CD4-positive, alpha-beta memory T cell (primary cell): ENCODE data around the gene RAP1GAP. TPM values are rescaled to one million over a fixed set of nuclear protein-coding genes. Genes with fewer than 3 reads are reported as not detected.

Experiments used
- CTCF ChIA-PET: fragments of 350-600 bp; sonication (Branson Sonifier 250); formaldehyde crosslinking; loops from one replicate; lab custom pipeline; 2021; ENCODE audit warnings: inconsistent platforms; ENCODE audit not compliant: partially characterized antibody; lab: Charles Lee
- POLR2A ChIA-PET: fragments of 350-600 bp; sonication (Branson Sonifier 250); formaldehyde crosslinking; loops from one replicate; lab custom pipeline; 2021; ENCODE audit not compliant: partially characterized antibody; lab: Charles Lee
- DNase-seq, 5 donors: peaks; one replicate each; pipeline versions ENCODE4 v3.0.0 to v3.0.0-alpha.2; 2020 to 2022; ENCODE audit warnings: mixed read lengths in 1 of 5
- H3K27ac ChIP-seq: one replicate; pipeline ENCODE4 v1.7.0; 2013; ENCODE audit warnings: low read depth, low read length
- H3K27me3 ChIP-seq: 2 replicates; pipeline ENCODE4 v1.7.0; 2013; ENCODE audit warnings: mild to moderate bottlenecking, low read length, moderate library complexity; ENCODE audit not compliant: insufficient read depth
- H3K36me3 ChIP-seq: 2 replicates; pipeline ENCODE4 v1.7.0; 2013; ENCODE audit warnings: mild to moderate bottlenecking, low read length, moderate library complexity; ENCODE audit not compliant: insufficient read depth
- H3K4me1 ChIP-seq: 2 replicates; pipeline ENCODE4 v1.7.0; 2013; ENCODE audit warnings: mild to moderate bottlenecking, low read length, moderate library complexity; ENCODE audit not compliant: insufficient read depth
- H3K4me3 ChIP-seq, 2 donors: one replicate each; pipeline ENCODE4 v1.7.0; 2013; ENCODE audit warnings: low read length in 2 of 2, mild to moderate bottlenecking in 1 of 2
- H3K9me3 ChIP-seq, 2 donors: one replicate each; pipeline ENCODE4 v1.7.0; 2013; ENCODE audit warnings: low read length in 2 of 2, control low read depth in 1 of 2; ENCODE audit not compliant: control insufficient read depth in 1 of 2
- H3K27ac Mint-ChIP-seq, 7 donors: one replicate each; pipeline ENCODE4 v1.8.0; 2020 to 2021; ENCODE audit warnings: mixed read lengths in 7 of 7, mild to moderate bottlenecking in 6 of 7, inconsistent platforms in 3 of 7, moderate library complexity in 3 of 7
- H3K27me3 Mint-ChIP-seq, 2 donors: one replicate each; pipeline ENCODE4 v1.8.0; 2020 to 2021; ENCODE audit warnings: mixed read lengths in 2 of 2
- H3K36me3 Mint-ChIP-seq, 2 donors: one replicate each; pipeline ENCODE4 v1.8.0; 2020 to 2021; ENCODE audit warnings: mixed read lengths in 2 of 2, inconsistent platforms in 1 of 2, mild to moderate bottlenecking in 1 of 2
- H3K4me1 Mint-ChIP-seq, 4 donors: one replicate each; pipeline ENCODE4 v1.8.0; 2020 to 2021; ENCODE audit warnings: mixed read lengths in 4 of 4, mild to moderate bottlenecking in 1 of 4
- H3K4me3 Mint-ChIP-seq, 8 donors: one replicate each; pipeline ENCODE4 v1.8.0; 2020 to 2021; ENCODE audit warnings: mixed read lengths in 8 of 8, mild to moderate bottlenecking in 7 of 8, moderate library complexity in 6 of 8, inconsistent platforms in 3 of 8
- H3K9me3 Mint-ChIP-seq, 8 donors: one replicate each; pipeline ENCODE4 v1.8.0; 2020 to 2021; ENCODE audit warnings: mixed read lengths in 8 of 8, mild to moderate bottlenecking in 5 of 8, inconsistent platforms in 3 of 8, moderate library complexity in 1 of 8
- intact Hi-C: fragments of 100-400 bp; cut with micrococcal nuclease; formaldehyde crosslinking; loops from one replicate; pipeline ENCODE4 v1.15.1; 2023
- polyA plus RNA-seq, 2 donors: library from polyadenylated mRNA; unstranded; fragments of 300-500 nt; fragmentation: Illumina TruSeq; gene quantifications; one replicate each; pipeline ENCODE4 v1.2.3, GENCODE V29; 2021
- total RNA-seq, 2 experiments: library from RNA; stranded (reverse); gene quantifications; one replicate each; pipeline ENCODE4 v1.2.3, GENCODE V29; 2021

RAP1GAP gene
- total and polyA plus RNA-seq, 4 experiments from 2014 or later: 0.23 to 0.72 TPM; not detected in 2

DNA sequence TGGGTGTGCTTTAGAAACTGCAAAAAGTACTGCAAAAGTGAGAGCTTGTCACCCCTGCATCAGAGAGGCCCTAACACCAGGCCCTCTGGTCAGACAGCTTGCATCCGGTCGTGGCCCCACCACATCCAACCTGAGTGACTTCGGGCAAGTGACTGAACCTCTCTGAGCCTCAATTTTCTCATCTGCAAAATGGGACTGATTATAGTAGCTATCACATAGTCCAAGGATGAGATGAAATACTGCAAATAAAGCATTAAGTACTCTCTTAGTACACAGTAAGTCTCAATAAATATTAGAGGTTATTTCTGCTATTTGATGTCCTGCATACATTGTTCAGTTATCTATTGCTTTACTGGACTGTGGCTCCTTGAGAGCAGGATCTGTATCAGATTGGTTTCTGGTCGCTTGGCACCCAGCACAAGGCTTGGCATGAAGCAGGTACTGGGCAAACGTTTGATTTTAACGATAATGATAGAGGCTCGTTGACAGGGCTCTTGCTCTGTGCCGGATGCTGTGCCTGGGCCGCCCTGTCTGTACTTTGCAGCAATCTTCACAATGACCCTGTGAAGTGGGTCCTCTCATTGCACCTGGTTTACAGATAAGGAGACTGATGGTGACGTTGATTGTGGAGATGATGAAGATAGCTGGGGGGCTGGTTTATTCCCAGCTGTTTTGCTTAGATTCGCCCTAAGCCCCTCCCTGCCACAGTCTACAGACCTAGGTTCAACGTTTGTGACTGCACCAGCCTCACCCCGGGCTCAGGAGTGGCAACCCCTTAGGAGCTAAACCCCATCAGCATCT is 43.6 kb downstream of the RAP1GAP start:
- Mint-ChIP-seq H3K27ac (no peak overlapping the region), H3K4me3 (no peak overlapping the region), H3K36me3 (no peaks in the 10 kb centered on the region), H3K4me1 (peaks cover 5 to 16% (median 10%) of the 10 kb centered on the region in 4 donors), H3K9me3 (no peaks in the 10 kb centered on the region), H3K27me3 (peaks cover 13 to 18% of the 10 kb centered on the region in 2 donors)
- DNase-seq: no peak
- no peak overlapping the region for H3K27ac ChIP-seq
- no peaks in the 10 kb centered on the region for H3K36me3 ChIP-seq
- H3K4me3 ChIP-seq: no peak overlapping the region
- CTCF ChIA-PET: no interaction called here
- no peaks in the 10 kb centered on the region for H3K27me3 ChIP-seq
- no peaks in the 10 kb centered on the region for H3K9me3 ChIP-seq
- POLR2A ChIA-PET: interaction anchor here (0.6 kb wide), 2 partner anchors 175 to 598 kb away, joined by 3 read pairs; no protein-coding TSS in a partner anchor
- H3K4me1 ChIP-seq: no peaks in the 10 kb centered on the region
- intact Hi-C loops: no loop called here

DNA sequence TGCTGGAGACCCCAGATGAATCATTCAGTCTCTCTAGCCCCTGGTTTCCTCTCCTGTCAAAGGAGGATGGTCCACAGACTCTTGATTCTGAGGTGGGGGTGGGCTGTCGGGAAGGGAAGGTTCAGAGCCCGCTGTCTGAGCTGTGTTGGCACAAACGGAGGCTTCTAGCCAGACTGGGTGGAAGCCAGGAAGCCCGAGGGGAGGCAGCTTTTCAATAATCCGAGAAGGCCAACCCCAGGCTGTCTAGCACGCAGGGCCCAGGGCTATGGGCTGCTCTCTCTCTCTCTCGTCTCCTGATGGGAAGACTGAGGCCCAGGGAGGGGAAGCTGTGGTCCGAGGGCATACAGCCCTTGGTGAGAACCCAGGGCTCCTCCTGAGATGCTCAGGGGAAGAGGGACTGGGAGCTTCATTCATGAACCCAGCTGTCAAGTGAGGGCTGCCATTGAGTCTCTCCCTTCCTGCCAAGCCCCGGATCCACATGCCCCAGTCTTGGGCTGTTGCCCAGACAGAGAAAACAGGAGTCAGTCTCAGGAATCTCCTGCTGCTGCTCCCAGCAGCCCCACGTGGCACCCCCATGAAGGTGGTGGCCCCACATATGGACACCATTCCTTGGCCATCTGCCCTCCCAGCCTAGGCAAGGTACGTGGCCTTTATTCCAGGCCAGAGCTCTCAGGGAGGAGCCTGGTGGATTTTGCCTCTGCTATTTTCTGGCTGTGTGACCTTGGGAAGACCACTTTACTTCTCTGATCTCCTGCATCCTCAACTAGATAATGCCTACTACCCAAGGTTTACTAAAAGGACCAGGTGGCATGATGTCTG is 44.4 kb downstream of the RAP1GAP start:
- CTCF ChIA-PET: no interaction called here
- intact Hi-C loops: no loop called here

DNA sequence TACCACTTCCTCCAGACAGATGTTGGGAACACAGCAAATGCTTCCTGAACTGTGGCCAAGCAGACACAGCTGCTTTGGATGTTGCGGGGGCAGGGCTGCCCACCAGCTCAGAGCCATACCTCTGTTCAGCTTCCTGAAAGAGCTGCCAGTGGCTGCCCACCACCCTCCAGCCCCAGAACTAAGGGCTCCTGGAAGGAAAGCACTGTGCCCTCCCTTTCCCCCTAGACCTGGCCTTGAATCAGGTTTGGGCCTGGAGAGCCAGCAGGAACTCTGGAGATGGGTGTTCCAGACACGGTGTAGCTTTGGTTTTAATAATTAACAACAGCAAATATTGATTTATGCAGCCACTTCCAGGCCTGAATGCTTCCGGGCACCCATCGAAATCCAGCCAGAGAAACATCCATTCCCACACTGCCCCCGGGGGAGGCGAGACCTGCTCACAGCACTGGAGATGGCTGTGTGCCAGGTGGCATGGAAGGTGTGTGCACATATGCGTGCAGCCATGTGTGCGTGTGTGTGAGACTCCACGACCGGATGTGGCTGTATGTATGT is 45.7 kb downstream of the RAP1GAP start:
- ChIA-PET POLR2A (no interaction called here), CTCF (no interaction called here)
- Mint-ChIP-seq H3K36me3 (no peaks in the 10 kb centered on the region), H3K4me3 (peak overlapping the region in 1 of 8 donors; percentile 82), H3K9me3 (no peaks in the 10 kb centered on the region), H3K27me3 (peaks cover 10 to 14% of the 10 kb centered on the region in 2 donors), H3K4me1 (peaks cover 5 to 16% (median 10%) of the 10 kb centered on the region in 4 donors), H3K27ac (no peak overlapping the region)
- Histone ChIP-seq H3K9me3 (no peaks in the 10 kb centered on the region), H3K27ac (no peak overlapping the region), H3K4me1 (no peaks in the 10 kb centered on the region), H3K27me3 (no peaks in the 10 kb centered on the region), H3K36me3 (no peaks in the 10 kb centered on the region), H3K4me3 (no peak overlapping the region)
- no peak for DNase-seq
- intact Hi-C loops: no loop called here

More for the DNA sequence above, 44.4 kb downstream of the RAP1GAP start:
- Histone ChIP-seq H3K4me3 (no peak overlapping the region), H3K4me1 (no peaks in the 10 kb centered on the region), H3K27ac (no peak overlapping the region), H3K27me3 (no peaks in the 10 kb centered on the region), H3K36me3 (no peaks in the 10 kb centered on the region), H3K9me3 (no peaks in the 10 kb centered on the region)
- no peaks in the 10 kb centered on the region for H3K36me3 Mint-ChIP-seq
- no peak overlapping the region for H3K4me3 Mint-ChIP-seq
- no peak for DNase-seq
- H3K4me1 Mint-ChIP-seq: peaks cover 5 to 16% (median 10%) of the 10 kb centered on the region in 4 donors
- H3K9me3 Mint-ChIP-seq: no peaks in the 10 kb centered on the region
- no peak overlapping the region for H3K27ac Mint-ChIP-seq
- POLR2A ChIA-PET: interaction anchor here (0.6 kb wide), 1 partner anchor 599 kb away, joined by 3 read pairs; no protein-coding TSS in a partner anchor
- H3K27me3 Mint-ChIP-seq: peaks cover 11 to 16% of the 10 kb centered on the region in 2 donors

DNA sequence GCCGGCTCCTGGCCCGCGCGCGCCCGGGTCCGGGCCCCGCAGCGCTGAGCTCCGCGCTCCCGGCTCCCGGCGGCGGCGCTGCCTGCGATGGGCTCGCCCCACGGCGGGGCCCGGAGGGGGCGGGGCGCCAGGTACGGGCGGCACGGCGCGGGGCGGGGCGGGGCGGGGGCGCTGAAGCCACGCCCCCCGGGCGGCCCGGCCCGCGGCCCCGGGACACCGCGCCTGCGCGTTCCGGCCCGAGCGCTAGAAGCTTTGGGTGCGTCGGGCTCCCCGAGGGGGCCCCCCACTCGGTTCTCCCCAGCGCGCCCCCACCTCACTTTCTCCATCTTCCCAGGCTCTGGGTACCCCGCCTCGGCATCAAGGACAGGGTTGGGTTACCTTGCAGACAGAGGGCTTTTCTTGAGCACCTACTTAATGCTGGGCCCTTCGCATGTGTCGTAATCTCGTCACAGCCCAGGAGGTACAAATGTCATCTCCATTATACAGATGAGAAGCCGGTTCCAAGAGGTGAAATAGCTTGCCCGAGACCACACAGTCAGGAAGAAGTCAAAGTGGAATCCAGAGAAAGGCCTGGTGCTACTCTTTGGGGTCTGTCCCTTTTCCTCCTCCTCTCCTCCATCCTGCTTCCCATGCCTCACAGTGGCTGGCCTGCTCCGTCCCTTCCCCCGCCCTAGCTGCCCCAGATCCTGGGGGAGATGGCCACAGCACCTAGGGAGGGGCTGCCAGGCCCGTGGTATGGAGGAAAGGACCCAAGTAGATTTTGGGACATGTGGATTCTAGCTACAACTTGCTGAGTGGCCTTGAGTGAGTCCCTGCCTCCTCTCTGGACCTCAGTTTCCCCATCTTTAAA is 46.5 kb downstream of the RAP1GAP start:
- peak overlapping the region in 1 of 2 donors; percentile 19 for H3K4me3 ChIP-seq

DNA sequence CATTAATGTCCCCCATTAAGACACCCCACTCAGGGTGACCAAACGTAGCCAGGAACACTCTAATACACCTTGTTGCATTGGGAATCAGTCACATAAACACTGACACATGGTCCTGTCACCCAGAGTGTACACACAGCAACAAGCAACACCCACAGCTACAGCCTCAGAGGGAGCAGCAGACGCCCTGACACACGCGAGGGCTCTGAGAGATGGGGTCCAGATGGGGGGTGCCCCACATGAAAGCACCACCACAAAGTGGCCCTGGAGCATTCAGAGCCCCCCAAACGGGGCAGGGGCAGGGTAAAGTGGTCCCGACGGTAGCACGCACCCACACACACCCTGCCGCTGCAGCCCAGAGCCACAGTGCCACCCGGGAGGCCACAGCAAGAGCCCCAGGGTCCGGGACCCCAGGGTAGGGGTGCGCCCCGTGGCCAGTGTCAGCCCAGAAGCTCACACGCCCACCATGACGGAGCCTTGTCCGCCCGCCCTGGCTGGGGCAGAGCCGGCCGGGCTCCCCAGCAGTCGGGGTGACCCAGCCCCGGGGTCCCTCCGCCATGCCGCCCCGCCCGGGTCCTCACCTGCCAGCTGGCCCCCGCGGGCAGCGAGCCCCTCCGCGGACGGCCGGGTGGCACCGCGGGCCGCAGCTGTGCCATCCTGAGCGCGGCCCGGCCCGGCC is 47.3 kb downstream of the RAP1GAP start:
- H3K4me3 Mint-ChIP-seq: peak overlapping the region in 7 of 8 donors; percentile 57 to 79 (median 63)
- peaks cover 5 to 16% (median 10%) of the 10 kb centered on the region in 4 donors for H3K4me1 Mint-ChIP-seq
- no peaks in the 10 kb centered on the region for H3K9me3 ChIP-seq
- no peak overlapping the region for H3K27ac ChIP-seq
- no peak overlapping the region for H3K27ac Mint-ChIP-seq
- POLR2A ChIA-PET: no interaction called here
- no peaks in the 10 kb centered on the region for H3K27me3 ChIP-seq
- DNase-seq: no peak
- intact Hi-C loops: no loop called here
- H3K9me3 Mint-ChIP-seq: no peaks in the 10 kb centered on the region
- H3K4me3 ChIP-seq: no peak overlapping the region
- H3K36me3 Mint-ChIP-seq: no peaks in the 10 kb centered on the region
- H3K36me3 ChIP-seq: no peaks in the 10 kb centered on the region
- CTCF ChIA-PET: no interaction called here
- no peaks in the 10 kb centered on the region for H3K4me1 ChIP-seq
- peaks cover 10 to 14% of the 10 kb centered on the region in 2 donors for H3K27me3 Mint-ChIP-seq

More for the DNA sequence above, 46.5 kb downstream of the RAP1GAP start:
- POLR2A ChIA-PET: no interaction called here
- intact Hi-C loops: no loop called here
- Mint-ChIP-seq H3K4me1 (peaks cover 5 to 16% (median 10%) of the 10 kb centered on the region in 4 donors), H3K27ac (no peak overlapping the region), H3K9me3 (no peaks in the 10 kb centered on the region), H3K4me3 (peak overlapping the region in 7 of 8 donors; percentile 57 to 82 (median 69)), H3K36me3 (no peaks in the 10 kb centered on the region), H3K27me3 (peaks cover 10 to 14% of the 10 kb centered on the region in 2 donors)
- H3K27me3 ChIP-seq: no peaks in the 10 kb centered on the region
- DNase-seq: peak in 4 of 5 donors; percentile 28 to 37 (median 32)
- CTCF ChIA-PET: no interaction called here
- H3K9me3 ChIP-seq: no peaks in the 10 kb centered on the region
- no peak overlapping the region for H3K27ac ChIP-seq
- H3K4me1 ChIP-seq: no peaks in the 10 kb centered on the region
- no peaks in the 10 kb centered on the region for H3K36me3 ChIP-seq

DNA sequence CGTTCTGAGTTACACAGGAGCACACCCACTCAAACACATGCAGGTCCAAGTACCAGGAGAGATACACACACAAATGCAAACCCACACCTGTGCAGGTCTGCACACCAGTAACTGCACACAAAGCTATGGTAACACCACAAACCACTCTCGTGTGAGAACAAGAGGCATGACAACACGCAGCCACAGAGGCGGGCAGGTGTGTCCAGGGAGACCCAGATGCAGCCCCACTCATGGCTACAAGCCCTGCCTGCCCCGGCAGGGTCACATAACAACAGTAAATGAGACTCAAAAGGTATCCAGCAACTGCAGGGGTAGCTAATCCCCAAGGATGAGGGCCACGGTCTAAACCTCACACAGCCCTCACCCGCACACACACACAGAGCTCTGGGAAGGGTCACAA is 48.1 kb downstream of the RAP1GAP start:
- H3K4me1 ChIP-seq: no peaks in the 10 kb centered on the region
- H3K36me3 Mint-ChIP-seq: no peaks in the 10 kb centered on the region
- no peak overlapping the region for H3K27ac Mint-ChIP-seq
- no peak for DNase-seq
- peaks cover 5 to 16% (median 10%) of the 10 kb centered on the region in 4 donors for H3K4me1 Mint-ChIP-seq
- no peaks in the 10 kb centered on the region for H3K9me3 Mint-ChIP-seq
- no peak overlapping the region for H3K27ac ChIP-seq
- no peaks in the 10 kb centered on the region for H3K27me3 ChIP-seq
- H3K4me3 ChIP-seq: no peak overlapping the region
- POLR2A ChIA-PET: no interaction called here
- intact Hi-C loops: no loop called here
- H3K9me3 ChIP-seq: no peaks in the 10 kb centered on the region
- H3K36me3 ChIP-seq: no peaks in the 10 kb centered on the region
- H3K27me3 Mint-ChIP-seq: peaks cover 10 to 14% of the 10 kb centered on the region in 2 donors
- CTCF ChIA-PET: no interaction called here
- peak overlapping the region in 5 of 8 donors; percentile 1 to 39 (median 4) for H3K4me3 Mint-ChIP-seq
